Fibroblast of lung (primary cell): ENCODE results near the gene PIK3C2G. TPM values are rescaled to one million over a fixed set of nuclear protein-coding genes. Genes with fewer than 3 reads are reported as not detected.

Experiments used
- DNase-seq, 2 donors: peaks; one replicate each; pipeline versions ENCODE4 v3.0.0 to v3.0.0-alpha.2; 2010; ENCODE audit warnings: low read depth in 2 of 2
- H2AFZ ChIP-seq: 2 replicates; pipeline ENCODE4 v1.5.1; 2012; ENCODE audit warnings: low read length, control low read depth, inconsistent platforms
- H3K27ac ChIP-seq: 2 replicates; pipeline ENCODE4 v1.5.1; 2011; ENCODE audit warnings: low read length, control low read depth; ENCODE audit not compliant: insufficient read depth
- H3K27me3 ChIP-seq: 2 replicates; pipeline ENCODE4 v1.5.1; 2011; ENCODE audit warnings: mild to moderate bottlenecking, low read length; ENCODE audit not compliant: control insufficient read depth, insufficient read depth
- H3K36me3 ChIP-seq: 2 replicates; pipeline ENCODE4 v1.5.1; 2011; ENCODE audit warnings: low read length; ENCODE audit not compliant: control insufficient read depth, insufficient read depth
- H3K4me1 ChIP-seq: 2 replicates; pipeline ENCODE4 v1.5.1; 2011; ENCODE audit warnings: low read length; ENCODE audit not compliant: control insufficient read depth, insufficient read depth; ENCODE audit errors: extremely low read depth
- H3K4me2 ChIP-seq: 2 replicates; pipeline ENCODE4 v1.5.1; 2011; ENCODE audit warnings: low read length, control low read depth; ENCODE audit not compliant: insufficient read depth; ENCODE audit errors: extremely low read depth
- H3K4me3 ChIP-seq, 4 experiments: fragments of 200-600 bp in 1 of 4; sonication (generic) in 1 of 4; replicated peaks in 1 of 4; 2 replicates each; pipeline ENCODE4 v1.5.1; 2011 to 2016; ENCODE audit warnings: low read length in 4 of 4, low read depth in 3 of 4, mild to moderate bottlenecking in 3 of 4, control low read depth in 2 of 4, inconsistent platforms in 1 of 4, mixed read lengths in 1 of 4; ENCODE audit not compliant: insufficient read depth in 1 of 4; ENCODE audit errors: control extremely low read depth in 1 of 4
- H3K79me2 ChIP-seq: 2 replicates; pipeline ENCODE4 v1.5.1; 2012; ENCODE audit warnings: mild to moderate bottlenecking, low read length, inconsistent platforms; ENCODE audit not compliant: control insufficient read depth, insufficient read depth
- H3K9ac ChIP-seq: 2 replicates; pipeline ENCODE4 v1.5.1; 2011; ENCODE audit warnings: mild to moderate bottlenecking, low read length, control low read depth; ENCODE audit not compliant: insufficient read depth
- H3K9me3 ChIP-seq: 2 replicates; pipeline ENCODE4 v1.5.1; 2012; ENCODE audit warnings: low read depth, low read length; ENCODE audit not compliant: control insufficient read depth, insufficient read depth
- H4K20me1 ChIP-seq: 2 replicates; pipeline ENCODE4 v1.5.1; 2011; ENCODE audit warnings: low read length; ENCODE audit not compliant: control insufficient read depth, insufficient read depth; ENCODE audit errors: extremely low read depth
- EZH2 ChIP-seq: IDR thresholded peaks from 2 replicates; pipeline ENCODE4 v1.5.1; 2012; ENCODE audit warnings: low read length, control low read depth, mild to moderate bottlenecking; ENCODE audit errors: missing control alignments
- polyA plus RNA-seq, 2 donors: library from polyadenylated mRNA; depleted of rRNA in 1 of 2; stranded (reverse) in 1 of 2; unstranded in 1 of 2; fragments of >200 nt; gene quantifications; 2 replicates each; pipeline ENCODE4 v1.2.1, GENCODE V29; 2011 to 2012; ENCODE audit warnings: missing spikeins in 1 of 2
- total RNA-seq: library from RNA; depleted of rRNA; stranded (reverse); fragments of >200 nt; gene quantifications from 2 replicates; pipeline ENCODE4 v1.2.1, GENCODE V29; 2014
- TF ChIP-seq, protein P1 (sequence below), 2 donors: IDR thresholded peaks in 1 of 2; conservative IDR thresholded peaks in 1 of 2; 1 replicate in 1 of 2; 2 replicates in 1 of 2; pipeline ENCODE4 v1.5.1; 2011 to 2012; ENCODE audit warnings: low read length in 2 of 2, control low read depth in 1 of 2, inconsistent platforms in 1 of 2, low read depth in 1 of 2, mild to moderate bottlenecking in 1 of 2

PIK3C2G gene
- total and polyA plus RNA-seq, 2 donors (not counting 1 experiment from before 2014, with no cell fraction given) = not detected

DNA sequence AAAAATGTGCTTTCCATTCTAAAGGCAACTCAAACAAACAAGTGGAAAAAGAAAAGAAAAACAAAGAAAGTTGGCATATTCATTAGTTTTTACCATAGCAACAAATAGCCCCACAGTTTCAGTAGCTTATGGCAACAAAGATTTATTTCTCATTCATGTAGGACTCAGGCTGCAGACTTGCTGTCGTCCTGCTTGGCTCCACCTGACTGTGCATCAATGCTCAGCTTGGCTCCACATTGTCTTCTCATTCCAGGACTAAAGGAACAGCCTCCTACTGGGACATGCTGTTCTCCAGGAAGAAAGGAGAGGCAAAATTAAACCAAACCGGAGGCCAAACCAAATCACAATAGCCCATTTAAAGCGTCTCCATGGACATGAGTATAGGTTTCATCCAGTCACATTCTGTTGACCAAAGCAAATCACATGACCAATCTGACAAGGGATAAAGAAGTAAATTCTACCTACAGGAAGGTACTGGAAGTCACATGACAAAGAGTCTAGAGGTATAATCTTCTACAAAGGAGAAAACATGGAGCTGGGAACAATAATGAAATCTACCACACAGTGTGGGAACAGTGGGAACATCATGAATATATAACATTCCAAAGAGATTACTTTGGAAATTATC lies 222.5 kb downstream of the PIK3C2G start:
- no peak overlapping the region for H3K27ac ChIP-seq
- no peak overlapping the region for H2AFZ ChIP-seq
- no peaks in the 10 kb centered on the region for H4K20me1 ChIP-seq
- H3K27me3 ChIP-seq = no peaks in the 10 kb centered on the region
- no peak overlapping the region for H3K4me3 ChIP-seq
- H3K36me3 ChIP-seq = no peaks in the 10 kb centered on the region
- H3K9ac ChIP-seq = no peak overlapping the region
- no peaks in the 10 kb centered on the region for H3K9me3 ChIP-seq
- no peak for DNase-seq
- no peaks in the 10 kb centered on the region for H3K4me1 ChIP-seq
- H3K4me2 ChIP-seq = no peak overlapping the region
- no peak for TF ChIP-seq EZH2
- TF ChIP-seq, protein P1, sequence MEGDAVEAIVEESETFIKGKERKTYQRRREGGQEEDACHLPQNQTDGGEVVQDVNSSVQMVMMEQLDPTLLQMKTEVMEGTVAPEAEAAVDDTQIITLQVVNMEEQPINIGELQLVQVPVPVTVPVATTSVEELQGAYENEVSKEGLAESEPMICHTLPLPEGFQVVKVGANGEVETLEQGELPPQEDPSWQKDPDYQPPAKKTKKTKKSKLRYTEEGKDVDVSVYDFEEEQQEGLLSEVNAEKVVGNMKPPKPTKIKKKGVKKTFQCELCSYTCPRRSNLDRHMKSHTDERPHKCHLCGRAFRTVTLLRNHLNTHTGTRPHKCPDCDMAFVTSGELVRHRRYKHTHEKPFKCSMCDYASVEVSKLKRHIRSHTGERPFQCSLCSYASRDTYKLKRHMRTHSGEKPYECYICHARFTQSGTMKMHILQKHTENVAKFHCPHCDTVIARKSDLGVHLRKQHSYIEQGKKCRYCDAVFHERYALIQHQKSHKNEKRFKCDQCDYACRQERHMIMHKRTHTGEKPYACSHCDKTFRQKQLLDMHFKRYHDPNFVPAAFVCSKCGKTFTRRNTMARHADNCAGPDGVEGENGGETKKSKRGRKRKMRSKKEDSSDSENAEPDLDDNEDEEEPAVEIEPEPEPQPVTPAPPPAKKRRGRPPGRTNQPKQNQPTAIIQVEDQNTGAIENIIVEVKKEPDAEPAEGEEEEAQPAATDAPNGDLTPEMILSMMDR (conservative IDR thresholded peaks at IDR 0.05 in 1 of 2, IDR thresholded peaks at IDR 0.05 in 1 of 2; ENCODE audit: low read depth in 1 of 2, low read length in 2 of 2) = no peak
- no peaks in the 10 kb centered on the region for H3K79me2 ChIP-seq

DNA sequence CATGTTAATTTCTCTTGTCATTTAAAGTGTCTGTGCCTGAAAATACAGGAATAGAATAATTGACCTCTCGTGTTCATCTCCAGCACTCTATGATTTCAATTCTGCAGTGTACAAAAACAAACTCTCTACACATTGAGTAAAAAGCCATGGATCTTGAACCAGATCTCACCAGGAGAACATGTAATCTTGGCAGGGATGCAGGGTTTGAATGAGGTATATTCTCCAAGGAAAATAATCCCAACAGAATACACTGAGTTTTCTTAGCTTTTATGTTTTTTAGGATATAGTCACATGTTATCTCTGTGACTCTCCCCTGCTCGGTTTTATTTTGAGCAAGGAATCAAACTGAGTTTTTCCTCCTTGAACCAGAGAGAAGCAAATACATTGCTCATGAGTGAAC lies 224.7 kb downstream of the PIK3C2G start:
- no peak overlapping the region for H3K4me2 ChIP-seq
- no peaks in the 10 kb centered on the region for H3K27me3 ChIP-seq
- H3K4me3 ChIP-seq = no peak overlapping the region
- H3K9me3 ChIP-seq = no peaks in the 10 kb centered on the region
- no peaks in the 10 kb centered on the region for H4K20me1 ChIP-seq
- no peak overlapping the region for H2AFZ ChIP-seq
- no peak overlapping the region for H3K9ac ChIP-seq
- DNase-seq = no peak
- H3K79me2 ChIP-seq = no peaks in the 10 kb centered on the region
- no peaks in the 10 kb centered on the region for H3K4me1 ChIP-seq
- H3K27ac ChIP-seq = no peak overlapping the region
- TF ChIP-seq, protein P1 (conservative IDR thresholded peaks at IDR 0.05 in 1 of 2, IDR thresholded peaks at IDR 0.05 in 1 of 2; ENCODE audit: low read depth in 1 of 2, low read length in 2 of 2) = no peak
- TF ChIP-seq EZH2 = no peak
- no peaks in the 10 kb centered on the region for H3K36me3 ChIP-seq

DNA sequence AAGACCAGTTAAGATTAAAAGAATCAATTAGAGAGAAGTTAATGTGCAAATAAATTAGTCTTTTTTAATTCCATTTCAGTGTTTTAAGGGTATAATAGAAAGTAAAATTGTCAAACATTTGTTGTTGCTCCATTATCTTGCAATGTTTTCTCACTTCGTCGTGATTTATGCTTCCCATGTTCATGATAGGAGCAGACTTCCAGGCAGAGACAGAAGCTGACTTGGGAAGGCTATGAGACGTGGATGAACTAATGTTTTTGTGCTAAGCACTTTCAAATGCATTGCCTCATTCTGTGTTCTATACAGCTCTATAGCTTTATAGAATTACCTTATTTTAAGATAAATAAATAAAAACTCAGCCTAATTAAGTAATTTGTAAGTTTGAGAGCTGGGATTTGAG lies 226.2 kb downstream of the PIK3C2G start:
- Histone ChIP-seq H3K4me2 (no peak overlapping the region), H3K9me3 (no peaks in the 10 kb centered on the region), H3K27ac (no peak overlapping the region)

More for the DNA sequence above, 226.2 kb downstream of the PIK3C2G start:
- H3K9ac ChIP-seq = no peak overlapping the region
- DNase-seq = no peak
- no peak for TF ChIP-seq EZH2
- TF ChIP-seq, protein P1 (conservative IDR thresholded peaks at IDR 0.05 in 1 of 2, IDR thresholded peaks at IDR 0.05 in 1 of 2; ENCODE audit: low read depth in 1 of 2, low read length in 2 of 2) = no peak
- no peaks in the 10 kb centered on the region for H3K79me2 ChIP-seq
- no peak overlapping the region for H2AFZ ChIP-seq
- no peaks in the 10 kb centered on the region for H3K36me3 ChIP-seq
- H4K20me1 ChIP-seq = no peaks in the 10 kb centered on the region
- H3K4me3 ChIP-seq = no peak overlapping the region
- H3K27me3 ChIP-seq = no peaks in the 10 kb centered on the region
- H3K4me1 ChIP-seq = peaks cover 2% of the 10 kb centered on the region
